ENCODE results near the gene PAX6.

Gene PAX6

GRCh38 chr11:31822175-31822926, 11.2 kb upstream of the PAX6 start:
- no peak for DNase-seq

- no peak for DNase-seq
Observed at GRCh38 chr11:31821766-31822165, 10.6 kb upstream of the PAX6 start.

- DNase-seq, result no peak
Observed at GRCh38 chr11:31821235-31821764, 10.2 kb upstream of the PAX6 start.

GRCh38 chr11:31820438-31820818, 9.3 kb upstream of the PAX6 start:
- DNase-seq, result no peak

- no peak for DNase-seq
Observed at GRCh38 chr11:31819621-31820437, 8.7 kb upstream of the PAX6 start.

GRCh38 chr11:31818874-31819331, 7.8 kb upstream of the PAX6 start:
- DNase-seq, result no peak

- DNase-seq, result no peak
Observed at GRCh38 chr11:31818425-31818755, 7.3 kb upstream of the PAX6 start.

- no peak for DNase-seq
Observed at GRCh38 chr11:31817621-31818424, 6.7 kb upstream of the PAX6 start.

- no peak for DNase-seq
Observed at GRCh38 chr11:31817054-31817620, 6.0 kb upstream of the PAX6 start.

GRCh38 chr11:31816468-31817053, 5.4 kb upstream of the PAX6 start:
- no peak for DNase-seq

GRCh38 chr11:31815711-31816467, 4.8 kb upstream of the PAX6 start:
- no peak for DNase-seq

GRCh38 chr11:31814176-31814868, 3.2 kb upstream of the PAX6 start:
- no peak for DNase-seq

- DNase-seq, result no peak
Observed at GRCh38 chr11:31813391-31814175, 2.5 kb upstream of the PAX6 start.

- DNase-seq, result no peak
Observed at GRCh38 chr11:31812383-31813381, 1.6 kb upstream of the PAX6 start.

GRCh38 chr11:31809857-31810778, 1.0 kb downstream of the PAX6 start:
- peak; percentile 46 for DNase-seq

GRCh38 chr11:31809541-31809856, 1.6 kb downstream of the PAX6 start:
- no peak for DNase-seq

GRCh38 chr11:31808721-31809540, 2.2 kb downstream of the PAX6 start:
- DNase-seq, result no peak
